Measurements from ENCODE around the gene NFATC3.
"Not testable (repeated sequence)": the region's sequence is repeated elsewhere in the genome, so short reads cannot be mapped to it uniquely, and the experiment has no call there.

GRCh38 chr16:68109156-68109555, 24.0 kb downstream of the NFATC3 start:
- TF ChIP-seq POLR2AphosphoS5 (IDR thresholded peaks at IDR 0.05; ENCODE audit: low read depth); GABPA (IDR thresholded peaks at IDR 0.05; ENCODE audit: low read depth); SPI1 (IDR thresholded peaks at IDR 0.05; ENCODE audit: borderline replicate concordance, low read depth): not testable (repeated sequence)
- TF ChIP-seq, protein P1, sequence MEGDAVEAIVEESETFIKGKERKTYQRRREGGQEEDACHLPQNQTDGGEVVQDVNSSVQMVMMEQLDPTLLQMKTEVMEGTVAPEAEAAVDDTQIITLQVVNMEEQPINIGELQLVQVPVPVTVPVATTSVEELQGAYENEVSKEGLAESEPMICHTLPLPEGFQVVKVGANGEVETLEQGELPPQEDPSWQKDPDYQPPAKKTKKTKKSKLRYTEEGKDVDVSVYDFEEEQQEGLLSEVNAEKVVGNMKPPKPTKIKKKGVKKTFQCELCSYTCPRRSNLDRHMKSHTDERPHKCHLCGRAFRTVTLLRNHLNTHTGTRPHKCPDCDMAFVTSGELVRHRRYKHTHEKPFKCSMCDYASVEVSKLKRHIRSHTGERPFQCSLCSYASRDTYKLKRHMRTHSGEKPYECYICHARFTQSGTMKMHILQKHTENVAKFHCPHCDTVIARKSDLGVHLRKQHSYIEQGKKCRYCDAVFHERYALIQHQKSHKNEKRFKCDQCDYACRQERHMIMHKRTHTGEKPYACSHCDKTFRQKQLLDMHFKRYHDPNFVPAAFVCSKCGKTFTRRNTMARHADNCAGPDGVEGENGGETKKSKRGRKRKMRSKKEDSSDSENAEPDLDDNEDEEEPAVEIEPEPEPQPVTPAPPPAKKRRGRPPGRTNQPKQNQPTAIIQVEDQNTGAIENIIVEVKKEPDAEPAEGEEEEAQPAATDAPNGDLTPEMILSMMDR (IDR thresholded peaks at IDR 0.05; ENCODE audit: insufficient read depth, low read length): not testable (repeated sequence)
- TF ChIP-seq, protein P2, sequence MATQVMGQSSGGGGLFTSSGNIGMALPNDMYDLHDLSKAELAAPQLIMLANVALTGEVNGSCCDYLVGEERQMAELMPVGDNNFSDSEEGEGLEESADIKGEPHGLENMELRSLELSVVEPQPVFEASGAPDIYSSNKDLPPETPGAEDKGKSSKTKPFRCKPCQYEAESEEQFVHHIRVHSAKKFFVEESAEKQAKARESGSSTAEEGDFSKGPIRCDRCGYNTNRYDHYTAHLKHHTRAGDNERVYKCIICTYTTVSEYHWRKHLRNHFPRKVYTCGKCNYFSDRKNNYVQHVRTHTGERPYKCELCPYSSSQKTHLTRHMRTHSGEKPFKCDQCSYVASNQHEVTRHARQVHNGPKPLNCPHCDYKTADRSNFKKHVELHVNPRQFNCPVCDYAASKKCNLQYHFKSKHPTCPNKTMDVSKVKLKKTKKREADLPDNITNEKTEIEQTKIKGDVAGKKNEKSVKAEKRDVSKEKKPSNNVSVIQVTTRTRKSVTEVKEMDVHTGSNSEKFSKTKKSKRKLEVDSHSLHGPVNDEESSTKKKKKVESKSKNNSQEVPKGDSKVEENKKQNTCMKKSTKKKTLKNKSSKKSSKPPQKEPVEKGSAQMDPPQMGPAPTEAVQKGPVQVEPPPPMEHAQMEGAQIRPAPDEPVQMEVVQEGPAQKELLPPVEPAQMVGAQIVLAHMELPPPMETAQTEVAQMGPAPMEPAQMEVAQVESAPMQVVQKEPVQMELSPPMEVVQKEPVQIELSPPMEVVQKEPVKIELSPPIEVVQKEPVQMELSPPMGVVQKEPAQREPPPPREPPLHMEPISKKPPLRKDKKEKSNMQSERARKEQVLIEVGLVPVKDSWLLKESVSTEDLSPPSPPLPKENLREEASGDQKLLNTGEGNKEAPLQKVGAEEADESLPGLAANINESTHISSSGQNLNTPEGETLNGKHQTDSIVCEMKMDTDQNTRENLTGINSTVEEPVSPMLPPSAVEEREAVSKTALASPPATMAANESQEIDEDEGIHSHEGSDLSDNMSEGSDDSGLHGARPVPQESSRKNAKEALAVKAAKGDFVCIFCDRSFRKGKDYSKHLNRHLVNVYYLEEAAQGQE (IDR thresholded peaks at IDR 0.05; ENCODE audit: insufficient replicate concordance, low read depth): not testable (repeated sequence)

Measured in HL-60 (cell line).